Stimulated activated CD4-positive, alpha-beta T cell treated with anti-CD3 and anti-CD28 coated beads, Interleukin-2, amount 100 ng/mL, for 24 hours (primary cell): Measurements from ENCODE around the gene PVALEF.
"Not testable (repeated sequence)": the region's sequence is repeated elsewhere in the genome, so short reads cannot be mapped to it uniquely, and the experiment has no call there.

ENCODE experiments used
- DNase-seq, 2 donors: peaks; one replicate each; pipeline ENCODE4 v3.0.0-alpha.2; 2020

Gene PVALEF

DNA sequence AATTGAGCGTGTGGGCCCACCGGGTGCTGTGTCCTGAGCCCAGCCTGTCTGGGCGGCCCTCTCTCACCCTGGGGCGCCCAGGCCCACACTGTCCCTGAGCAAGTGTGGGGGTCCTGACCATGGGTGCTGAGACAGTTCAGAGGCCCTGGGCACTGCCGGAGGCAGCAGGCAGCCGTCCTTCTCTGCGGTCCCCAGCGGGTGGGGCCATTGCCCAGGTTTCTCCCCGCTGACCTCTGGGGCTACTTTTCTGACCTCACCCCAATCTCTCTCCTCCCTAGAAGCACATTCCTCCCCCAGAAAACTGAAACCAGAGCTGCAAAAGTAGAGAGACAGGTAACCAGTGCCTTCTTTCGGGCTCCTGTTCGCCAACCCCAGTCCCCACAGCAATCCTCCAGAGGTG is 36.0 kb upstream of the PVALEF start:
- no peak for DNase-seq

DNA sequence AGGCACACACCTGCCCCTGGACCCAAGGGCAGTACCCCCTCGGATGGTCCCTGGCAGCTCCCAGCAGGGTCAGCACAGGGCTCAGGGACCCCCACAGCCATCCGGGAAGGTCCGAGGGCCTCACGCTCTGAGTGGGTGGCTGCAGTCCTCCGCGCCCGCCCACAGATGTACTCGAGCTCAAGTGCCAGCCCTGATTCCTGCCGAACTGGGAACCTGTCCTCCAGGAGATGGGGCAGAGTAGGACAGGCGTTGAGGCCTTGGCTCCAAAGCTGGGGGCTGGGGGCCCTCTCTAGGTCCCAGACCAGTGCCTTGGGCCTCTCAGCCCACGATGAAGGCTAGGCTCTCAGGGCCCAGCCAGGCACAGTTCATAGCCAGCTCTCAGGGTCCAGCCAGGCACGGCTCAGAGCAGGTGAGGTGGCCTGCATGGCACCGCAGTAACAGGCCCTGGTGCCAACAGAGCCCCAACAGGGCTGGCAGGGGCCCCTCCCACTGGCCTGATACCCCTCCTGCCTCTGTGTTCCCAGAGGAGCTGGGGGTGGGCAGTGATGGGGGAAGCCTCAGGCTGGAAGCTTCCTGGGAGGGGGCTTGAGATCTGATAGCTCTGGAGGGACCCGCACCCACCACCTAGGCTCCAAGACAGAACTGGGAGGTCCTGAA is 35.5 kb upstream of the PVALEF start:
- DNase-seq, result no peak

DNA sequence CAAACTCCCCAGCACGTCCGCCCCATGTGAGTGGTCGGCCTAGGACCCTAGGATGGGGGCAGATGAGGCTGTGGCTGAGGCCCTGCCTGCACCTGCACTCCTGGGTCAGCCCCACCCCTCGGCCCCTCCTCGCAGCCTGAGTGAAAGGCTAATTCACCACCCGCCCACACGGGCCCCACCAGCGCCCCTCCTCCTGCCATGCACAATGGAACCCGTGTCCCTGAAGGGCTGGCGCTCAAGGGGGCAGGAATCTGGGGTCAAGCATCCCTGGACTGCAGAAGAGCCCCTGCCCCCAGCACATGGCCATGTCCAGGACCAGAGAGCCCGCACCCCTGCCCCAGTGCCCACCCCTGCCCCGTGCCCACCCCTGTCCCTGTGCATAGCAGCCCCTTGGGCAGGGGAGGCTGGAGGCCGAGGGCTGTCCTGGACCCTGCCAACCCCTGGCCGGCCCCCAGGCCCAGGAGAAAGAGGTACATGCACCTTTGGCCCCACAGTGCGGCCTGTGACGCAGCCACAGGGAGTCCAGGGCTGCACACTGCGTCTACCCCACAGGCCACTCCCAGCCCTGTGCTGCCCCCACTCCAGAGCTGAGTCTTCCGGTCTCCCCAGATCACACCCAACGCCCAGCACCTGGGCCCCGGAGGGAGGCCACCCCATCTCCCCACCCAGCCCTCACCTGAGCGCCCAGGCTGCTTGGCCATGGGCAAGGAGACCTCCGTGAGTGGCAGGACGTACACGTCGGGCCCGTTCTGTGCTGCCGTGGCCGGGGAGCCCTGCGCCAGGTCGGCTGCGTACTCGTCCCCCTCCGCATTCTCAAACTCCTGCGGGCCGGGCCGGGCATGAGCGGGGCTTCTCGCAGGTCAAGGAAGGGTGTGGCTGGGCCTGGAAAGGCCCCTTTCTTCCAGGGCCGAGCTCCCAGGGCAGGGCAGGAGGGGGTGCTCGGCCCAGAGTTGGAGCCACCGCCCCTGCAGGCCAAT is 34.6 kb upstream of the PVALEF start:
- DNase-seq, result no peak

DNA sequence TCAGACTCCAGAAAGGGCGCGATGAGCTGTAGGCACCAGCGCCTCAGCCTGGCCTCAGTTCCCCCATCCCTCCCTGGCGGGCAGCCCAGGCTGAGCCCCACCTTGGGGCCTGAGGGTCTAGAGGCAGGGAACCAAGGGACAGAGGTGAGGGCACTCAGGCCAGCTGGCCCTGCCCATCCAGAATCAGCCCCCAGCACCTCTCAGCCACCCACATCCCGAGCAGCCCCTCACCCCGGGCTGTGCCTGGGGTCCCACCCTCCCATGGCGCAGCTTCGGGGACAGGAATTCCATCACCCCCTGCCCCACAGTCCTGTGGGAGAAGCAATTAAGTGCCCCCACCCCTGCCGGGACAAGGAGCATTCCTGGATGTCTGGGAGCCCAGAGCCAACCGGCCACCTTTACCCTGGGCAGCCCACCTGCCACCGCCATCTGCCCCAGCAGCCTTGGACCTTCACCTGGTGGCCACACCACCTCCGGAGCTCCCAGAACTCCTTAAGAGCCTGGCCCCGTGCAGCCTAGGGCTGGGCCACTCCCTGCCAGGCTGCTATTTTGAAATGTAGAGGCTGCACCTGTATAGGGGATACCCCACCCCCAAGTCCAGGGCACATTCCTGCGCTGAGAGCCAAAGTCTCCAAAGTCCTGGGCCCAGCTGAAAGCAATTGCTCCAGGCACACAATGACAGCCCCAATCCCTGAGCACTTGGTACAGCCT is 33.7 kb upstream of the PVALEF start:
- no peak for DNase-seq

DNA sequence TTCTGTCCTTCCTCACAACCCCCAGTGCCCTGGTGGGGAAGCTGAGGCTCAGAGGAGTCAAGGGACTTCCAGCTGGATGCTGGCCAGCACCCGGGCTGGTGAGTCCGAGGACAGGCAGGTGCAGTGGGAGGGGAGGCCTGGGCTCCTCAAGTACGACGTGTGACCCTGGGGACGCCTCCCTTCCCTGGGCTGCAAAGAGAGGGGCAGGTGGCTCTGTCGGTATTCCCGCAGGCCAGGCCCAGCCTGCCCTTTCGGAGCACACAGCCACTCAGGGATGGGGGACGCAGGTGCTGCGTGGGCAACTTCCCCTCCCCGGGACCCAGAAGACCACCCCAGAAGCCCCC is 33.1 kb upstream of the PVALEF start:
- no peak for DNase-seq

DNA sequence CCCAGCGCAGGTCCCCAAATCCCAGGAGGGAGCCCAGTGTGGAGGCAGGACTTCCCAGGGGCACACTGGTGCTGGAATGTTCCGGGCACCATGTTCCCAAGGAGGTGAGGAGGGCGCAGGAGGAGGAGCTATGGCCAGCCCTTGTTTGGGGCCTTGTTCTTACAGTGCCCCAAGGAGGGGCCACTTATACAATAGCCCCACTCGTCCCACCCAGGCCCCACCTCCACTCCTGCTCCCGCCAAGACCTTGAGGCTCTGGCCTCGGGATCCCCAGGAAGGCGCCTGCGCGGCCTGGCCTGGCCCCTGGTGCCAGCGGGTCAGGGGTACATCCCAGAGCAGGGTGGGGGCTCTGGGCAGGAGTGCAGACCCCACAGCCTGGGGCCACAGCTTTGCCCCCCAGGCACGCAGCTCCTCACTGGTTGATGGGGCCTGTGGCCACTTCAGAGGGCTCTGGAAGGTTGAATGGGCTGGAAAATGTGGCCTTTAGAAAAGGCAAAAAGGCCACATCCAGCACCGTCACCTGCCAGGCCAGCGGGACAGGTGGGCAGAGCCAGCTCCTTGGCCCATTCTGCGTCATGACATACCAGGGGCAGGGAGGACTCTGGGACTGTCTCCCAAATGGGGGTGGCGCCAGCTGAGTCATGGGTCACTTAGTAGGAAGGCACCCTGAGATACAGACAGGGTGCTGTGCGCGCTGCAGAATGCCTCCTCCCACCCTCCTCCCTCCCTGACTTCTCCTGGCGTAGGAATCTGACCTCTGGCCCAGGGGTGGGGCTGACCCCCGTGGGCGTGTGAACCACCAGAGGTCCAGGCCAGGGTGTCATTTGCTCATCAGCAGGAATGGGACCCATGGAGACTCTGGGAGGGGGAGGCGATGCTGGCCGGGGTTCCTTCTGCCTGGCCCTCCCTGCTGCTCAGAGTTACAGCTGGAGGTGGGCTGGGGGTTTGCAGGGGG is 32.3 kb upstream of the PVALEF start:
- no peak for DNase-seq

DNA sequence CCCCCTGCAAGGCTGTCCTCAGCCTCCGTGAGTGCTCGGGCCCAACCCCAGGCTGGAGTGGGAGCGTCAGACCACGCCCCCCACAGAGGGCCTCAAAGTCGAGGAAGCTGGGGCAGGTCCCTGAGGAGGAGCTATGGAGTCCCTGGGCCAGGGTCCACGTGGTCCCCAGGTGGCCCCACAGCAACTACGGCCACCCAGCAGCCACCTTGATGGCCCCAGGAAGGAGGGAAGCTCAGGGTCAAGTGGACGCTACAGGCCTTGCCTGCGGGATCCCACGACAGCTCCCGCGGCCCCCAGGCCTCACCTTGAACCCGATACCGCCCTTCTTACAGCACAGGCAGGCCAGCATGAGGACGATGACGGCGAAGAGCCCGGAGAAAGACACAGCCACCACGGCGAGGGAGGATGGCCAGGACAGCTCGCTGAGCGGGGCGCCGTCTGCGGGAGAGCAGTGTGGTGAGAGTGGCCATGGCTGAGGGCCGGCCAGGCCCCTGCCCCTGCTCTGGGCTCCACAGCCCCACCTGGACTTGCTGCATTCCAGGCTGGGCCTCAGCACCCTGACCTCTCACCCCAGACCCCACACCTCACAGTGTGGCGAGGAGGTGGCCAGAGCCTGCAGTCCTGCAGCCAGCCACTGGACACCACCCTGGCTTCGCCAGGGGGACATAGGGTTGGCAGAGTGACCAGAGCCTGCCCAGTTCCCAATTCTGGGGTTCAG is 31.1 kb upstream of the PVALEF start:
- no peak for DNase-seq

DNA sequence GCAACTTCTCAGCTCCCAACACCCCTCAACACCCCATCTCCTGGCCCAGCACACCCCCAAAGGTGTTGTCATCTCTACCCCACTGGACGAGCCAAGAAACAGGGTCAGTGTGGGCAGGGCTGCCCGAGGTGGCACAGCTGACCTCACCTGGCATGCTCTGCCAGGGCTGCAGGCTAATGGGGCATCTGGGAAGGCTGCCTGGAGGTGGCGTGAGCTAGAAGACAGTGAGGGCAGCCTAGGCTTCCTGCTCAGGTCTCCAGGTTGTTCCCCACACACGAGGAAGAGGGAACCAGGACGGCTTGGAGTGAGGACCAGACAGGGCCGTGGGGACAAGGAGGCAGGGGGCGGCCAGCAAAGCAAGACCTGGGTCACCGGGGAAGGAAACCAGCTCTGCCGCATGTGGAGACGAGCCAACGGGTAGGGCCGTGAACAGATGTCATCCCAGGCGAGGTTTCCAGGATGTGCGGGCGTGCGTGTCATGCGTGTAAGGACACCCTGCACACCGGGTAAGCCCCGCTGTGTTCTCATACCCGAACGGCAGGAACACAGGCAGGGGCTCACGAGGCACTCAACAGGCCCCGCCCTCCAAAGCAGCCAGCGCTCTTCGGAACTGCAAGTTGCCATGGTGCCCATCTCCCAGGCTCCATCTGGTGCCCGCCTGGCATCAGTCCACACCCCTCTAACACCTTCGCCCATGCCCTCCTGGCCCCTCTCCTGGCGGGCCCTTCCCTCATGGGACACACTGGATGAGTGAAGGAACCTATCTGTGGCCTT is 29.6 kb upstream of the PVALEF start:
- DNase-seq, result no peak

DNA sequence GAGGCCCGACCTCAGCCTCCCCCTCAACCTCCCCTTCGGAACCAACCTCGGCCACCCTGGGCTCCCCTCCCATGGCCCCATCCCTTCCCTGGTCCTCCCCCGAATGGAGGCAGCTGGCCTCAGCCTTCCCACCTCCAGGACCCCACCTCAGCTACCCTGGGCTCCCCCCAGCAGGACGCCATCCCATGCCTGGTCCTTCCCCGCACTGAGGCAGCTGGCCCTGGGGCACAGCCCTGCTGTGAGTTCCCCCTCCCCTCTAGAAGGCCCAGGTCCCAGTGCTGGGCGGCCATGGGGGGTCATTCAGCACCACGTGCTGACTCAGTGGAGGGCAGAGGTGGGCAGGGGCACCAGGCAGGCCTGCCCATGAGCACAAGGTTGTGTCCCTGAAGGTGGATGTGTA is 28.9 kb upstream of the PVALEF start:
- no peak for DNase-seq

DNA sequence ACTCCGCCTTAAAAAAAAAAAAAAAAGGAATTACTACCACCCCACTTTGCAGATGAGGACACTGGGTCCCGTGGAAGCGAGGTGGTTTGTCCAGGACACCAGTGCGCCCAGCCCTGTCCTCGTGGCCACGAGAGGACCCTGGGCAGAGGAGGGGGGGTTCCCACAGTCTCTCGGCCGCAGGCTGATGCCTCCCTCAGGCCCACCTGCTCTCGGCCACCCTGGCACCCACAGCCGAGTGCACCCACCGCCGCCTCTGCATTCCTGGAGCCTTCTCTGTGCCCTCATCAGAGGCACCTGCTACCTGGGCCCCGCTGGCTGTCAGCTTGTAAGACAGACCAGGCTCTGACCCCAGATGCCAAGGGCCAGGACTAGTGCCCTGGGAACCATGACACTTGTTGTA is 28.1 kb upstream of the PVALEF start:
- no peak for DNase-seq

DNA sequence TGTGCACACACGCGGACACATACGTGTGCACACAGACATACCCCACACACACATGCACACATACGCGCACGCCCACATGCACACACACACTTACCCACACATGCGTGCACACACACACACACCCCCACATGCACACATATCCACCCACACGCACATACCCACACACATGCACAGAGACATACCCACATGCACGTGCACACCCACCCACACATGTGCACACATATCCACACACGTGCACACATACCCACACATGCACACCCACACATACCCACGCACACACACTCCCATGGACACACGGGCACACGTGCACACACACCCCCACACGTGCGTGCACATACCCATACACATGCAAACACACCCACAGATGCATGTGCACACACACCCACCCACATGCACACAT is 27.2 kb upstream of the PVALEF start:
- no peak for DNase-seq

DNA sequence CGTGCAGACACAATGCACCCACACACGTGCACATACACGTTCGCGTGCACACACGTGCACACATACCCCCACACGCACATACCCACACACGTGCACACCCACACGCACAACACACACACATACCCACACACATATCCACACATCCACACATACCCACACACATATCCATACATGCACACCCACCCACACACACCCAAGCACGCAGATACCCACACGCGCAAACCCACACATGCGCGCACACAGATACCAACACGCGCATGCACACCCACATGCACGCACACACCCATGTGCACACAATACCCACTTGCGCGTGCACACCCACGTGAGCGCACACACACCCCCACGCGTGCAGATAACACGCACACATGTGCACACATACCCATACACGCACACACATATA is 26.8 kb upstream of the PVALEF start:
- DNase-seq, result no peak

DNA sequence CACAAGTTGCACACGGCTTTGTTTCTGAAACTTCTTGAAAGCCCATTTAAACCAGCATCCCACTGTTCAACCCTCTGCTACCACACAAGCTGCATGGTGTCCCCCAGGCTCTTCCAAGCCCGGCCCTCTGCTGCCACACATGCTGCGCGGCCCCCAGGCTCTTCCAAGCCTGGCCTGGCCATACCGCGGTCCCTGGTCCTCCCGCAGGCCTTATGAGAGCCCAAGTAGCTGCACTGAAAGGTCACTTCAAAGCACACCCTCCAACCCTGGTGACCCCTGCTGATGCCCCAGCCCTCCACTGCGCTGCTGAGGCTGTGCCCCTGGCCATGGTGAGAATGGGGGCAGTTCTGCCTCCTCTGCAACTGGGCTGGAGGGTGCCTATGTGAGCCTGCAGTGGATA is 25.9 kb upstream of the PVALEF start:
- DNase-seq, result no peak

DNA sequence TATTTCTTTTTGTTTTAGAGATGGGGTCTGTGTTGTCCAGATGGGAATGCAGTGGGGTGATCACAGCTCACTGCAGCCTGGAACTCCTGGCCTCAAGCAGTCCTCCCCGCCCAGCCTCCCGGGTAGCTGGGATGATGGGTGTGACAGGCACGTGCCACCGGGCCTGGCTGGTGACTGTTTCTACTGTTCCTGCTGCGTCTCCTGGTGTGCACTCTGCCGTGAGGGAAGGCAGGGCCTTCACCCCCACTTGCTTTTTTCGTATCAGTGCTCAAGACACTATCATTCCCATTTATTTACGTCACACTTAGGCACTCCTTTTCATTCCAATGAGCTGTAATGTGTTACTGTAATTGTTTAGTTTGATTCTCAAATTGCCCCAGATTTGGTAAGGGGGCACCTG is 25.3 kb upstream of the PVALEF start:
- no peak for DNase-seq

DNA sequence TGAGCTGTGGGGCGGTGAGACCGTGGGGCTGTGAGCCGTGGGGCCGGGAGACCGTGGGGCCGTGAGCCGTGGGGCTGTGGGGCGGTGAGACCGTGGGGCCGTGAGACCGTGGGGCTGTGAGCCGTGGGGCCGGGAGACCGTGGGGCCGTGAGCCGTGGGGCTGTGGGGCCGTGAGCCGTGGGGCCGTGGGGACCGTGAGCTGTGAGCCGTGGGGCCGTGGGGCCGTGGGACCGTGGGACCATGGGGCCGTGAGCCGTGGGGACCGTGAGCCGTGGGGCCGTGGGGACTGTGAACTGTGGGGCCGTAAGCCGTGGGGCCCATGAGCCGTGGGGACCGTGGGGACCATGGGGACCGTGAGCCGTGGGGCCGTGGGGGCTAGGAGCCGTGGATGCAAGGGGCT is 24.6 kb upstream of the PVALEF start:
- DNase-seq, result no peak

DNA sequence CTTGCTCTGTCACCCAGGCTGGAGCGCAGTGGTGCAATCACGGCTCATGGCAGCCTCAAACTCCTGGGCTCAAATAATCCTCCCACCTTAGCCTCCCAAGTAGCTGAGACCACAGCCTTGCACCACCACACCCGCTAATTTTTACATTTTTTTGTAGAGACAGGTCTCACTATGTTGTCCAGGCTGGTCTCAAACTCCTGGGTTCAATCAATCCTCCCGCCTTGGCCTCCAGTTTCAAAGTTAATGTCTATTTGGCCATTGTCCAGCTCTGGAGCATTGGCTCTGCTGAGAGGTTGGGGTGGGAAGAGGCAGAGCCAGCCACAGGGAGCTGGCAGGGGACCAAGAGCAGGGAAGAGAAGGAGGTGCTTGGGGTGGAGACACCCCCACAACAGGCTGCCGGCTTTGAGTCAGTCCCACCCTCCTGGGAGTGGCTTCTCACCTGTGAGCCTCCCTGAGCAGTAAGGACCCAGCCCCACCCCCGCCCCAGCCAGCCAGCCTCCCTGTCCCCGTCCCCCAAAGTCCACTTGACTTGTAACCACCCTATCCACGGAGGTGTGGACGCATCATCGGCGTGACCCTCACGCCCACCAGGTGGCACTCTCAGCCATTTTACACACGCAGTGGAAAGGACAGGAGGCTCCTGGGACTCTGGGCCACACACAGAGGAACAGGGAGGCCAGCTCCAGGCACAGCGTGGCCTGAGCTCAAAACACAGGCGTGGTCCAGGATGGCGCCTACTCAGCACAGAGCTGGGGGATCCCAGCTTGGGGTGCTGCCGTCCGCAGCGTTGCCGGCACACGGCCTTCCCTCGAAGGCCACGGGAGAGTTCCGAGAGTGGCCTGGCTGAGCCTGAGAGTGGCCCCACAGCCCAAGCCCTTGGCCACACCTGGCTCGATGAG is 22.8 kb upstream of the PVALEF start:
- peak; percentile 71 to 72 for DNase-seq

DNA sequence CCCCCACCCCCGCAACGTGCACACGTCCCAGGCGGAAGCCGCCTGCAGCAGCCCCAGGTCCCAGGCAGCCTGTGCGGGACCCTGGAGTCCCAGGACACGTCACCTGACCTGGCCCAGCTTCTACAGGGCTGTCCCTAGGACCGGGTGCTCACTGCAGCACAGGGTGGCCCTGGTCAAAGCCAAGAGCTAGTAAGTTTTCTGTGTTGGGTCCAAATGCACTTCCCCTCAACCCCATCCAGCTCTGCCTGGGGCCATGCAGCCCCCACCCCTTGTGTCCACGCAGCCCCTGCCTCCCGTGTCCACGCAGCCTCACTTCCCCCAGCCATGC is 22.1 kb upstream of the PVALEF start:
- DNase-seq, result no peak

DNA sequence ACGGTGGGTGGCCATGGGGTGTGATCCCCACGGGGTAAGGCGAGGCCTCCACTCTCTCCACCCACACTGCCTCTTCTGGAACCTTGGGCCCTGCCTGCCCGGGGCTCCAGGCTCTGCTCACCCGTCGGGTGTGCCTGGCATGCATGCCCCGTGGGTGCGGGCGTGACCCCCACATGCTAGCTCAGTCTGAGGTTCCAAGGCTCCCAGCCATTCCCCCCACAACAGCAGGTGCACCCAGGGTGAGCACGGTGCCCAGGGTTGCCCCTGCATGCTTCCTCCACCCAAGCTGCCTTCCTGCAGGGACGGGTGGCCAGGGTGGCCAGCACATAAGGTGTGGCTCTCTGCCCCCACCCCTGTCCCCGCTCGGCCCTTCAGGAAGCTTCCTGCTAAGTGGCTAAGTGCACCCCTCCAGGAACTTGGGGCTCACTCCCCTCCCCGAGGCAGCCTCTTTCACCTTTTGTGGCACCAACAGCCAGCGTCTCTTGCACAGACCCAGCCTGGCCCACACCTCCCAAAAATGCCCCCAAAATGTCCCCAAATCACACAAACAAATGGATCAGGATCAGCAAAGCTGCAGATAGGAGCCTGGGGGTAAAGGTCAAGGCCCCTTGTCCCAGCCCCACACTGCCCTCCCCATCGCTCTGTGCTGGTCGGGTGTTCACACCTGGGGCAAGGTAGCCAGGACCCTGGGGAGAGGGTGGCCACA is 21.4 kb upstream of the PVALEF start:
- DNase-seq, result no peak

DNA sequence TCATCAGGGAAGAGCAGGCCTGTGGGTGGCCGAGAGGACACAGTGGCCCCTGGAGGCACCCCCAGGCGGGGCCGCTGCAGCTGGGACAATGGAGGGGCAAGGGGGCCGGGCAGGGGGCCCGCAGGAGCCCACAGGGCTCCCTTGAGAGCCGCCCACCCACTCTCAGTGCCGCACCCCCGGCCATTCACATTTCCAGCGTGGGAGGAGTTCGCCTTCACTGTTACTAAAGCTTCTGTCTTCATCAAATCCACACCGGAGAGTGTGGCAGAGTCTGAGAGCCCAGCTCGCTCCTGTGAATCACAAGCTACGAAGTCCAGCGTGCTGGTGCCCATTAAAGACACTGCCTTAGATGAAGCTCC is 20.9 kb upstream of the PVALEF start:
- no peak for DNase-seq

DNA sequence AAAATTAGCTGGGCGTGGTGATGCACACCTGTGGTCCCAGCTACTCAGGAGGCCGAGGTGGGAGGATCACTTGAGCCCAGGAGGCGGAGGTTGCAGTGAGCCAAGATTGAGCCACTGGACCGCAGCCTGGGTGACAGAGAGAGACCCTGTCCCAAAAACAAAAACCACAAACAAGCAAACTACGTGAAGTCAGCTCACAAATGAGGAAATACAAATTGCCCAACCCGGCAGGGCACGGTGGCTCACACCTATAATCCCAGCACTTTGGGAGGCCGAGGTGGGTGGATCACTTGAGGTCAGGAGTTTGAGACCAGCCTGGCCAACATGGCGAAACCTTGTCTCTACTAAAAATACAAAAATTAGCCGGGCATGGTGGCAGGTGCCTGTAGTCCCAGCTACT is 19.1 kb upstream of the PVALEF start:
- not testable (repeated sequence) for DNase-seq
